SK-N-SH (cell line): ENCODE results near the gene OCIAD1. TPM values are rescaled to one million over a fixed set of nuclear protein-coding genes. Genes with fewer than 3 reads are reported as not detected.

ENCODE experiments used
- CTCF ChIA-PET: fragments of 300-600, 350-600 bp; formaldehyde crosslinking; extraction: SDS; loops from one replicate; lab custom pipeline; 2021; lab: Yijun Ruan, JAX
- POLR2A ChIA-PET: fragments of 350-600 bp; sonication (Branson Sonifier 250); formaldehyde crosslinking; extraction: SDS; loops from one replicate; lab custom pipeline; 2020; ENCODE audit warnings: antibody characterized with exemption, inconsistent platforms; lab: Yijun Ruan, JAX
- DNase-seq: peaks from one replicate; pipeline ENCODE4 v3.0.0; 2012
- H2AFZ ChIP-seq: fragments of 200-600 bp; sonication (generic); 2 replicates; pipeline ENCODE4 v1.8.1; 2016; ENCODE audit warnings: antibody characterized with exemption, mild to moderate bottlenecking, low read depth
- H3F3A ChIP-seq: fragments of 200-600 bp; sonication (generic); replicated peaks from 2 replicates; pipeline ENCODE3; 2016; ENCODE audit warnings: antibody characterized with exemption, mild to moderate bottlenecking; ENCODE audit not compliant: insufficient read depth
- H3K27ac ChIP-seq, 2 experiments: fragments of 200-500 bp in 1 of 2; fragments of 200-600 bp in 1 of 2; sonication (Bioruptor generic) in 1 of 2; sonication (generic), shearing (Covaris generic) in 1 of 2; 2 replicates each; pipeline versions ENCODE4 v1.5.1 to v1.6.1; 2014 to 2016; ENCODE audit warnings: low read depth in 2 of 2, inconsistent platforms in 1 of 2, low read length in 1 of 2, mild to moderate bottlenecking in 1 of 2, mixed read lengths in 1 of 2
- H3K27me3 ChIP-seq: fragments of 200-600 bp; sonication (generic), shearing (Covaris generic); 2 replicates; pipeline ENCODE4 v1.6.1; 2016; ENCODE audit warnings: mixed run types; ENCODE audit not compliant: insufficient read depth
- H3K36me3 ChIP-seq, 2 experiments: fragments of 200-500 bp in 1 of 2; fragments of 200-600 bp in 1 of 2; sonication (Bioruptor generic) in 1 of 2; sonication (generic) in 1 of 2; replicated peaks in 1 of 2; 2 replicates each; pipeline versions ENCODE3 to v1.5.1; 2014 to 2016; ENCODE audit warnings: low read length in 1 of 2, mild to moderate bottlenecking in 1 of 2; ENCODE audit not compliant: insufficient read depth in 2 of 2, control insufficient read depth in 1 of 2
- H3K4me1 ChIP-seq, 2 experiments: fragments of 200-500 bp in 1 of 2; fragments of 200-600 bp in 1 of 2; sonication (Bioruptor generic) in 1 of 2; sonication (generic), shearing (Covaris generic) in 1 of 2; 2 replicates each; pipeline versions ENCODE4 v1.5.1 to v1.6.1; 2014 to 2016; ENCODE audit warnings: low read depth in 1 of 2, low read length in 1 of 2, mixed run types in 1 of 2; ENCODE audit not compliant: insufficient read depth in 2 of 2, control insufficient read depth in 1 of 2
- H3K4me2 ChIP-seq: fragments of 200-600 bp; sonication (generic), shearing (Covaris generic); 2 replicates; pipeline ENCODE4 v1.6.1; 2017; ENCODE audit warnings: mixed run types
- H3K4me3 ChIP-seq, 2 experiments: fragments of 200-500 bp in 1 of 2; fragments of 200-600 bp in 1 of 2; sonication (Bioruptor generic) in 1 of 2; sonication (generic), shearing (Covaris generic) in 1 of 2; 2 replicates each; pipeline versions ENCODE4 v1.5.1 to v1.8.1; 2014 to 2016; ENCODE audit warnings: low read depth in 2 of 2, inconsistent platforms in 1 of 2, low read length in 1 of 2, mild to moderate bottlenecking in 1 of 2, mixed read lengths in 1 of 2, moderate library complexity in 1 of 2
- H3K79me2 ChIP-seq: fragments of 200-600 bp; sonication (generic); 2 replicates; pipeline ENCODE4 v1.8.1; 2017; ENCODE audit warnings: mild to moderate bottlenecking; ENCODE audit not compliant: insufficient read depth
- H3K9ac ChIP-seq: fragments of 200-600 bp; sonication (generic); 2 replicates; pipeline ENCODE4 v1.6.1; 2017; ENCODE audit warnings: mixed run types
- H3K9me2 ChIP-seq: fragments of 200-600 bp; sonication (generic); 2 replicates; pipeline ENCODE4 v1.6.1; 2017; ENCODE audit warnings: mixed run types
- H3K9me3 ChIP-seq: fragments of 200-600 bp; sonication (generic); 2 replicates; pipeline ENCODE4 v1.6.1; 2017; ENCODE audit warnings: mixed run types, mild to moderate bottlenecking, moderate library complexity
- H4K20me1 ChIP-seq: fragments of 200-600 bp; sonication (generic); 2 replicates; pipeline ENCODE4 v1.6.1; 2017; ENCODE audit warnings: mild to moderate bottlenecking, mixed run types; ENCODE audit not compliant: insufficient read depth
- ELF1 ChIP-seq: IDR thresholded peaks from 2 replicates; pipeline ENCODE4 v1.4.0; 2012
- EP300 ChIP-seq, 2 experiments: IDR thresholded peaks; 2 replicates each; pipeline versions ENCODE4 v1.4.0 to v1.6.1; 2012; ENCODE audit warnings: borderline replicate concordance in 1 of 2, low read depth in 1 of 2, low read length in 1 of 2
- EZH2phosphoT487 ChIP-seq: fragments of 200-600 bp; sonication (generic); IDR thresholded peaks from 2 replicates; pipeline ENCODE4 v1.6.1; 2017; ENCODE audit warnings: low read depth, mixed run types, mild to moderate bottlenecking, antibody characterized with exemption, moderate library complexity, borderline replicate concordance
- FOXM1 ChIP-seq: IDR thresholded peaks from 2 replicates; pipeline ENCODE4 v1.4.0; 2012; ENCODE audit warnings: low read depth, mild to moderate bottlenecking
- GABPA ChIP-seq: IDR thresholded peaks from 2 replicates; pipeline ENCODE4 v1.4.0; 2012; ENCODE audit warnings: low read depth, mild to moderate bottlenecking
- GATA2 ChIP-seq: sonication (generic); formaldehyde crosslinking; IDR thresholded peaks from 2 replicates; pipeline ENCODE4 v1.5.0; 2020; ENCODE audit warnings: mild to moderate bottlenecking, missing genetic modification reagents
- MEF2A ChIP-seq: IDR thresholded peaks from 2 replicates; pipeline ENCODE4 v1.4.0; 2012; ENCODE audit warnings: low read depth, borderline replicate concordance
- NFIC ChIP-seq: IDR thresholded peaks from 2 replicates; pipeline ENCODE4 v1.4.0; 2012; ENCODE audit warnings: borderline replicate concordance
- PBX3 ChIP-seq: IDR thresholded peaks from 2 replicates; pipeline ENCODE4; 2012
- POLR2AphosphoS5 ChIP-seq: IDR thresholded peaks from 2 replicates; pipeline ENCODE4 v1.6.1; 2012; ENCODE audit warnings: low read depth, low read length
- RXRA ChIP-seq: IDR thresholded peaks from 2 replicates; pipeline ENCODE4 v1.4.0; 2012; ENCODE audit warnings: low read depth, mild to moderate bottlenecking, borderline replicate concordance
- SIN3A ChIP-seq: IDR thresholded peaks from 2 replicates; pipeline ENCODE4 v1.6.1; 2012; ENCODE audit warnings: low read depth, mild to moderate bottlenecking, low read length, moderate library complexity, borderline replicate concordance
- TCF12 ChIP-seq: IDR thresholded peaks from 2 replicates; pipeline ENCODE4 v1.4.0; 2012
- TEAD4 ChIP-seq: IDR thresholded peaks from 2 replicates; pipeline ENCODE4 v1.4.0; 2012; ENCODE audit warnings: mild to moderate bottlenecking, borderline replicate concordance; ENCODE audit not compliant: insufficient read depth
- USF2 ChIP-seq: fragments of 150-350 bp; IDR thresholded peaks from 2 replicates; pipeline ENCODE4 v1.6.1; 2017; ENCODE audit warnings: antibody characterized with exemption, low read length, low read depth, borderline replicate concordance
- YY1 ChIP-seq: IDR thresholded peaks from 2 replicates; pipeline ENCODE4 v1.4.0; 2012; ENCODE audit warnings: low read depth, mild to moderate bottlenecking
- ZBTB33 ChIP-seq: IDR thresholded peaks from 2 replicates; pipeline ENCODE4 v1.4.0; 2012; ENCODE audit warnings: low read depth, borderline replicate concordance
- WGBS: methylation state at CpG from one replicate; pipeline ENCODE4 v1.1.6; 2017; ENCODE audit warnings: low lambda C conversion rate; 5-methylcytosine and 5-hydroxymethylcytosine counted together
- polyA plus RNA-seq, 3 experiments: library from polyadenylated mRNA; depleted of rRNA; stranded (reverse); fragments of >200 nt; gene quantifications; 2 replicates each; pipeline ENCODE4 v1.2.3, GENCODE V29; 2012
- TF ChIP-seq, protein P1 (sequence below): IDR thresholded peaks from 2 replicates; pipeline ENCODE4 v1.4.0; 2012; ENCODE audit warnings: low read depth
- TF ChIP-seq, protein P2 (sequence below): IDR thresholded peaks from 2 replicates; pipeline ENCODE4 v1.6.1; 2012; ENCODE audit warnings: mild to moderate bottlenecking, low read depth, low read length, moderate library complexity

OCIAD1 gene
- polyA plus RNA-seq, 1 of the 3 experiments (the other 2 are of a cell fraction), result 113 TPM

DNA sequence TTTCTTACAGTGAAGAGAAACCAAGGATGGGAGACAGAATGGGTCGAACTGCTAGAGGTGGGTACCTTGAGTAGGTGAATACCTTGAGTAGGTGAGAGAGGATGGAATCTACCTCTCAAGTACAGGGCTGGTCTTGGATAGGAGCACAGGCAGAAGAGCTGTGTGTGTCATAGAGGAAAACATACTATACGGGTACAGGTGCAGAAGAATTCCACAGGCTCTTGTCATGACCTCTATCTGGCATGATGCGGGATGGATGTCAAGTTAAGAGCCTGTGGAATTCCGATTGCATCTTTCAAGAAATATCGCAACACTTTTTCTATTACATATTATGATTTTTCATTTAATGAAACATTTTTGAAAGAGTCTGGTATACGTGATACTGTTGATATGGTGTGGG, 18.0 kb upstream of the OCIAD1 start:
- no peaks in the 10 kb centered on the region for H3F3A ChIP-seq
- no peaks in the 10 kb centered on the region for H3K36me3 ChIP-seq
- no peaks in the 10 kb centered on the region for H4K20me1 ChIP-seq
- no peaks in the 10 kb centered on the region for H3K9me2 ChIP-seq
- no peaks in the 10 kb centered on the region for H3K27me3 ChIP-seq
- H3K9ac ChIP-seq, result no peak overlapping the region
- no peak overlapping the region for H3K27ac ChIP-seq
- no peaks in the 10 kb centered on the region for H3K4me1 ChIP-seq
- 74% methylated on average over 6 of the region's 6 CpGs for WGBS
- POLR2A ChIA-PET, result no interaction called here
- no peak overlapping the region for H3K4me2 ChIP-seq
- CTCF ChIA-PET, result no interaction called here
- H3K4me3 ChIP-seq, result no peak overlapping the region
- H3K9me3 ChIP-seq, result no peaks in the 10 kb centered on the region
- no peaks in the 10 kb centered on the region for H3K79me2 ChIP-seq
- no peak for DNase-seq
- no peak overlapping the region for H2AFZ ChIP-seq
- TF ChIP-seq, protein P1, sequence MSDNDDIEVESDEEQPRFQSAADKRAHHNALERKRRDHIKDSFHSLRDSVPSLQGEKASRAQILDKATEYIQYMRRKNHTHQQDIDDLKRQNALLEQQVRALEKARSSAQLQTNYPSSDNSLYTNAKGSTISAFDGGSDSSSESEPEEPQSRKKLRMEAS, result no peak
- TF ChIP-seq PBX3 (no peak), ELF1 (no peak), EZH2phosphoT487 (no peak)

DNA sequence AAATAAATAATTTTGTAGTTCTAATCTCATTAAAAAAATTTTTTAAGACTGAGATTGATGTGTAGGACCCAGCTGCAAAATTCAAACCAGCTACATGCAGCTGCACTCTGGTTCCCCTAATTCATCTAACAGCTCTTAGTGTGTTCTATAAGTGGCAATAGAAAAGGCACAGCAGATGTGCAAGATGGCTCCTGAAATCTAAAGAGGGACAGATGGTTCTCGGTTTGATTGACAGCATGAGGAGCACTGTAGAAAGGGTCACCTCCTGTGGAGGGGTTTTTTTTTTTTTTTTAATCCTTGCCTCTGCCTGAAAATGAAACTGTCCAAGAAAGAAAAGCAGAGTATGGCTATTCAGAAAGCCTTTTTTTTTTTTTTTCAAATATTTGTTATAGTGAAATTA, 16.9 kb upstream of the OCIAD1 start:
- DNase-seq, result no peak
- ChIA-PET POLR2A (no interaction called here), CTCF (no interaction called here)
- Histone ChIP-seq H3K9me2 (no peaks in the 10 kb centered on the region), H3F3A (no peaks in the 10 kb centered on the region), H3K27ac (no peak overlapping the region), H3K79me2 (no peaks in the 10 kb centered on the region), H3K9ac (no peak overlapping the region), H3K4me3 (no peak overlapping the region), H3K36me3 (no peaks in the 10 kb centered on the region), H3K4me2 (no peak overlapping the region), H3K9me3 (no peaks in the 10 kb centered on the region), H3K27me3 (no peaks in the 10 kb centered on the region), H2AFZ (no peak overlapping the region), H3K4me1 (no peaks in the 10 kb centered on the region), H4K20me1 (no peaks in the 10 kb centered on the region)
- 83% methylated on average over 1 of the region's 1 CpG for WGBS
- no peak for TF ChIP-seq YY1
- no peak for TF ChIP-seq NFIC
- TF ChIP-seq TEAD4, result no peak
- TF ChIP-seq POLR2AphosphoS5, result no peak
- no peak for TF ChIP-seq FOXM1
- TF ChIP-seq, protein P1, result no peak
- no peak for TF ChIP-seq SIN3A
- no peak for TF ChIP-seq TCF12
- TF ChIP-seq USF2, result no peak
- TF ChIP-seq, protein P2, sequence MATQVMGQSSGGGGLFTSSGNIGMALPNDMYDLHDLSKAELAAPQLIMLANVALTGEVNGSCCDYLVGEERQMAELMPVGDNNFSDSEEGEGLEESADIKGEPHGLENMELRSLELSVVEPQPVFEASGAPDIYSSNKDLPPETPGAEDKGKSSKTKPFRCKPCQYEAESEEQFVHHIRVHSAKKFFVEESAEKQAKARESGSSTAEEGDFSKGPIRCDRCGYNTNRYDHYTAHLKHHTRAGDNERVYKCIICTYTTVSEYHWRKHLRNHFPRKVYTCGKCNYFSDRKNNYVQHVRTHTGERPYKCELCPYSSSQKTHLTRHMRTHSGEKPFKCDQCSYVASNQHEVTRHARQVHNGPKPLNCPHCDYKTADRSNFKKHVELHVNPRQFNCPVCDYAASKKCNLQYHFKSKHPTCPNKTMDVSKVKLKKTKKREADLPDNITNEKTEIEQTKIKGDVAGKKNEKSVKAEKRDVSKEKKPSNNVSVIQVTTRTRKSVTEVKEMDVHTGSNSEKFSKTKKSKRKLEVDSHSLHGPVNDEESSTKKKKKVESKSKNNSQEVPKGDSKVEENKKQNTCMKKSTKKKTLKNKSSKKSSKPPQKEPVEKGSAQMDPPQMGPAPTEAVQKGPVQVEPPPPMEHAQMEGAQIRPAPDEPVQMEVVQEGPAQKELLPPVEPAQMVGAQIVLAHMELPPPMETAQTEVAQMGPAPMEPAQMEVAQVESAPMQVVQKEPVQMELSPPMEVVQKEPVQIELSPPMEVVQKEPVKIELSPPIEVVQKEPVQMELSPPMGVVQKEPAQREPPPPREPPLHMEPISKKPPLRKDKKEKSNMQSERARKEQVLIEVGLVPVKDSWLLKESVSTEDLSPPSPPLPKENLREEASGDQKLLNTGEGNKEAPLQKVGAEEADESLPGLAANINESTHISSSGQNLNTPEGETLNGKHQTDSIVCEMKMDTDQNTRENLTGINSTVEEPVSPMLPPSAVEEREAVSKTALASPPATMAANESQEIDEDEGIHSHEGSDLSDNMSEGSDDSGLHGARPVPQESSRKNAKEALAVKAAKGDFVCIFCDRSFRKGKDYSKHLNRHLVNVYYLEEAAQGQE, result no peak
- TF ChIP-seq GABPA, result no peak
- TF ChIP-seq EP300 (IDR thresholded peaks at IDR 0.05; ENCODE audit: borderline replicate concordance in 1 of 2, low read depth in 1 of 2, low read length in 1 of 2), result no peak
- no peak for TF ChIP-seq GATA2 (CRISPR knock-in tag)
- TF ChIP-seq ZBTB33, result no peak
- TF ChIP-seq RXRA, result no peak
- no peak for TF ChIP-seq MEF2A
